ENCODE results near the gene KLC1.

The KLC1 gene

DNA sequence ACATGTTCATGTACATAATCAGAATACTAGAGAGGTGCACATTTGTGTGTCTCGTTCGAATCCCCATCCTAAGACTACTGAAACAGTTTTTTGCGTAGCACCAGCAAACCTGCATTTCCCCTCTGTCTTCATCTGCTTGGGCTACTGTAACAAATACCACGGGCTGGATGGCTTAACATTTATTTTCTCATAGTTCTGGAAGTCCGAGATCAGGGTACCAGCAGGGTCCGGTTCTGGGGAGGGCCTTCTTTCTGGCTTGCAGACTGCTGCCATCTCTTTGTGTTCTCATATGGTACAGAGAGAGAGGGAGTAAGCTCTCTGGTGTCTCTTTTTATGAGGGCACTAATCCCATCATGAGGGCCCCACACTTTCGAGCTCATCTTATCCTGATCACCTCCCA is 30.6 kb downstream of the KLC1 start:
- DNase-seq (ENCODE audit: low spot score) = no peak

DNA sequence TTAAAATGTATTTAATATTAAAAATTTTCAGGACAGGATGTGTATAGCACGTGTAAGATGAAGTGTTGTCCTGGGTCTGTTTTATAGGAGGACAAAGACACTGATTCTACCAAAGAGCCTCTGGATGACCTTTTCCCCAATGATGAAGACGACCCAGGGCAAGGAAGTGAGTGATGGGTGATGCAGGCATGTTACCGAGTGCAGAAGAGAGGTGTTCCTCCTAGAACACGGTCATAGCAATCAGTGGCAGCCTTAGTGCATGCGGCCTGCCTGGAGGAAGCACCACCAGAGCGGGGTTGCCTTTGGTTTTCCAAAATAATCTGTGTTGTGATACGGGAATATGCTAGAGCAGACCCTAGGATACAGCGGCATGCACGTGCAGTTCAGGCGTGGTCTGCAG is 33.0 kb downstream of the KLC1 start:
- no peak for DNase-seq (ENCODE audit: low spot score)

DNA sequence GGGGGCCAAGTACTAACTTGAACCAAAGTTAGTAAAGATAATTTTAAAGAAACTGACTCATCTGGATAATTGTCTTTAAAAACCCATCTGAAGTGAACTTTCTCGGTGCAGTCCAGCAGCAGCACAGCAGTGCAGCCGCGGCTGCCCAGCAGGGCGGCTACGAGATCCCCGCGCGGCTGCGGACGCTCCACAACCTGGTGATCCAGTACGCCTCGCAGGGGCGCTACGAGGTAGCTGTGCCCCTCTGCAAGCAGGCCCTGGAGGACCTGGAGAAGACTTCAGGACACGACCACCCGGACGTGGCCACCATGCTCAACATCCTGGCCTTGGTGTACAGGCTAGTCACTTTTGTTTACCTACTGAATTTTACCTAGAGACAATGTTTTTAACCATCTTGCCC is 33.6 kb downstream of the KLC1 start:
- DNase-seq (ENCODE audit: low spot score) = no peak

DNA sequence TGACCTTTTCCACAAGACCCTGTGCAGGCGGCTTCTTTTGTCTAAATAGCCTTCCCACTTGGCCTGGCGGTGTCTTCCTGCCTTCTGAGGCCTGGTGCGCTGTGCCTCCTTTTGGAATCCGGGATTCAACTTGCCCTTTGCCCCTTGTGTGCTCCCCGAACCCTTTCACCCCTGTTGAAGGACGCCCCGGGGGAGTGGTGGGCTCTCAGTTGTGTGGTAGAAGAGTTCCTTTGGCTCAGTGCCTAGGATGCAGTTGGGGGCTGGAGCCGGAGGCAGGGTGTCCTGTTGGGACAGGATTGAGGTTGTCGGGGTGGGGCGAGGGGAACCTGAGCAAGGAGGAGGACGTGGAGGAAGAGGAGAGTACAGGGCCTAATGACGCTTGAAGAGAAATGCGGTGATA is 34.5 kb downstream of the KLC1 start:
- no peak for DNase-seq (ENCODE audit: low spot score)

DNA sequence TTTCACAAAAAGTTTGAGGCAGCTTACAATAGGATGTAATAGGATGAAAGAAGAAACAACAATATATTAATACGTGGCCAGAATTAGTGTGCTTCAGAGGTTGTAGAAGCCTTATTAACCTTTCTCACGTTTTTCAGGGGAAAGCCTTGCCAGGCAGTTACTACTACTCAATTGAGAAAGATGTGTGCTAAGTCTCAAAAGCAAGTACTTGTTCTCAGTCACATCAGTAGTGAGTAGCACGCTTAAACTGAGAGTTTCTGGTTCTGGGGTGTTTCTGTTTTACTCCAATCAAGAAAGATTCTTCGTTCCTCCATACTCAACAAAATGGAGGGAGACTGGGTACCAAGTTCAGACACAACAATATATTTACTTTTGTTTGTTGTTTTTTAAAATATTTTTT is 38.7 kb downstream of the KLC1 start:
- peak; percentile 6 for DNase-seq (ENCODE audit: low spot score)

DNA sequence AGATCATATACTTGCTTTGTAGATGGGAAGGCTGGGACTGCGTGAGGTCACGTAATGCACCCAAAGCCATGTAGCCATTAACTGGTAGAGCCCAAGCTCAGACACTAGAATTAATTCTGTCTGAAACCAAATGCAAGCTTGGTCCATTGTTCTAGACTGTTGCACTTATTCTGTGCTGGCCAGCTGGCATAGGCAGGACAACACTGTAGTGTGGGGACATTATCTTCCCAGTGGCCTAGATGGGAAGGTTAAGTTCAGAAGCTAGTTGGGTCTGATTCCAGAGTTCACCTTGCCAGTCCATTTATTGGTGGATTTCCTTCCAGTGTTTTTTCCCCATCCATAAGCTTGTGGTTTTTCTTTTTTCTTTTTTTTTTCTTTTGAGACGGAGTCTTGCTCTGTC is 39.1 kb downstream of the KLC1 start:
- DNase-seq (ENCODE audit: low spot score) = no peak

DNA sequence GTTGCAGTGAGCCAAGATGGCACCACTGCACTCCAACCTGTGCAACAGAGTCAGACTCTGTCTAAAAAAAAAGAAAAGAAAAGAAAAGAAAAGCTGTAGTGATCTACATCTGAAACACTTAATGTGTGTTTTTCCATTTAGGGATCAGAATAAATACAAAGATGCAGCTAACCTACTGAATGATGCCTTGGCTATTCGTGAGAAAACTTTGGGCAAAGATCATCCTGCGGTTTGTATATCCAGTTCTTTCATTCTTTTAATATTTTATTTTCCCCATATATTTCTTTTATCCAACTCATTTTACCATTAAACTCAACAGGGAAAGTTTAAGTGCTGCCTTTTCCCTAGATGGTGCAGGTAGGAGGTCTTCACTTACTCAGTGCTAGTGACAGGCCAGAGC is 40.4 kb downstream of the KLC1 start:
- no peak for DNase-seq (ENCODE audit: low spot score)

DNA sequence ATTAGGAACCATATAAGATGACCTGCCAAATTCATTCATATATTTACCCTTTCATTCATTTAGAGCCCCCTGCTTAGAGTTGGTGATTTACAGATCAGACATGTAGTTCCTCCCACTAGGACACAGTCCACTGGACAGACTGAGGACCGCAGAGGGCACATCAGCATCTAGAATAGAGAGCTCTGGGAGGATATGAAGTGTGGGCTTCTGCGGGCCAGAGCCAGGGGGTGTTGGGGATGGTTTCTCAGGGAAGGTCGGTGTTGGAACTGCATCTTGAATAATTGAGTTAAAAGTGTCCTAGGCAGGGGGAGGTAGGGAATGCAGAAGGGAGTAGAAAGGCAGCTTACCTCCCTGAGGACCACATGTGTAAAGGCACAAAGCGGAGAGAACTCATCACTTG is 42.9 kb downstream of the KLC1 start:
- no peak for DNase-seq (ENCODE audit: low spot score)

DNA sequence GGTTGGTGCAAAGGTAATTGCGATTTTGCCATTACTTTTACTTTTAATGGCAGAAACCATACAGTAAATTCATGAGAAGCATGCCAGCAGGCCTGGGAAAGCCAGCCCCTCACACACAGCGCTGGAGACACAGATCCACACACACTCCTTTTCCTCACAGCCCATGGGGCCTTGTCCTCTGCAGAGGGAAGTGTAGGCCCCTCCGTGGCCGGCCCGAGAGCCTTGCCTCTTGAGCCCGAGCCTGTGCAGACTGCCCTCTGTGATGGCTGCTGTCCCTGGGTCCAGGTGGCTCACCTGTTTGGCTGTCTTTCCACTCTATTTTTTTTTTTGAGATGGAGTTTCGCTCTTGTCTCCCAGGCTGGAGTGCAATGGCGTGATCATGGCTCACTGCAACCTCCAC is 46.9 kb downstream of the KLC1 start:
- no peak for DNase-seq (ENCODE audit: low spot score)

DNA sequence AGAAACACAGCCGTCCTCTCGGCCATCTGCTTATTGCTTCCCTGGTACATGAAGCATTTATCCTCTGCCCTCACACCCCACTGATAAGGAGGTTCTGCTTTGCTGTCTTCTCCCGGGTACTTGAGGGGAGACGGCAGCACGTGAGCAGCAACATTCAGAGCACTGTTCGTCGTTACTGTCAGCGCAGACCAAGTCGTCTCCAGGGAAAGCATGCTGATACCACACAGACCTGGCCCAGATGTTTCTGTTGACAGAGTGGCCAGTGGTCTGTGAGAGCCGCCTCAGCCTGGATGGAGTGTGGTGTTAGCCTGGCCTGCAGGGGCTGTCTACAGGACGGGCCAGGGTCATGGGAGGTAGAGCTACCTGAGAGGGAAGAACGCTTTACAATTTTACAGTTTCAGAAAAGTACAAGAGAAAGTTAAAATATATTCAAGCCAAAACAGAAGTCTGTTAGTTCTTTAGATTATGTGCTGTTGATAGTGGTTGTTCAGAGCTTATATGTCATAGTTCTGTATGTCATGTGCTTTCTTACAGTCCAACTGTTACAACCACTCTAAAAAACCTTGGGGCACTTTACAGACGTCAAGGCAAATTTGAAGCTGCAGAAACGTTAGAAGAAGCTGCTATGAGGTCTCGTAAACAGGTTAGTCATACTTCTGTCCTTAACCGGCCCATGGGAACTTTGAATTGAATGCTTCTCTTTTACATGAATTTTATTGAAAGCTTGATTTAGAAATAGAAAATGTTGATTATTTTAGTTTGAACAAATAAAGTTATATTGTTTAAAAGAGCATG is 48.1 kb downstream of the KLC1 start:
- no peak for DNase-seq (ENCODE audit: low spot score)

DNA sequence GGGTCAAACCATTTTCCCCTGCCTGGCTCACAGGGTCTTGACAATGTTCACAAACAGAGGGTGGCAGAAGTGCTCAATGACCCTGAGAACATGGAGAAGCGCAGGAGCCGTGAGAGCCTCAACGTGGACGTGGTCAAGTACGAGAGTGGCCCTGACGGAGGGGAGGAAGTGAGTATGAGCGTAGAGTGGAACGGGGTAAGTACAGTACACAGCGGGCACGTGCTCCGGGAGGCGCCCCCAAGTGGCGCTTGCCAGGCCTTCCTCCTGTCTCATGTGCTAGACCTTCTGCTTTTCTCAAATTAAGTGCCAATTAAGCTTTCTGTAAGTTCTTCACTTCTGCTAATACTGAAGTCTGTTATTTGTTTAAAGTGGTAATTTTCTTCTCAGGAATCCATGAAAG is 50.3 kb downstream of the KLC1 start:
- peak; percentile 22 for DNase-seq (ENCODE audit: low spot score)

DNA sequence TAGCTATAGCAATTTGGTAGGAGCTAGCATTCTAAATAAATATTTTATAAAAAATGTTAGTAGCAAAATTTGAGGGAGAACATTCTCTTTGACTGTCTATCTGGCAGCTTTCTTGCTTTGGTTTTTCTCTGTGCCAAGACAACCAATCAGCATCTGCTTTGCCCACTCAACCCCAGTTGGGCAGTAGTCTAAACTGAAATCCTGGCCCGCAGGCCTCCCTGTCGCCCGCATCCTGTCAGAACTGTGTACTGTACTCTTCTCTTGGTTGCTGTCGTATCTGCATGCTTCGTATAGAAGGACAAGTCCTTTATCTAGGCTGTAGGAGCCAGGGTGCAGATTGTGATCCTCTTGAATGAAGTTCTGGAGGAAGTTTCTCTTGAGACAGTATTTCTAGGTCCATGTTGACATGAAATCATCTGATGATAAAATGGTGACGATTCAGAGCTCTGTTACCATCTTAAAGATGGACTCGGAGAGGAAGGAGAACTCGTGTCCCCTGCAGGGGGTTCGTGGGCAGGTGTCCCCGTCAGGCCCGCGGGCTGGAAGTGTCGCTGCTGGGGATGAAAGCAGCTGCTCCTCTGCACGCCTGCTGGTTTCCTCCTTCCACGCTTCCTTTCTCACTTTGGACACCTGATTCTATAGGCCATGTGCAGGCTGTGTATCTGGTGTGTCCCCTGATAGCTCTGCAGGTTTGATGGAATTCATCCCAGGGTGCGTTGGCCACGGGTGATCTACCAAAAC is 51.6 kb downstream of the KLC1 start:
- no peak for DNase-seq (ENCODE audit: low spot score)

DNA sequence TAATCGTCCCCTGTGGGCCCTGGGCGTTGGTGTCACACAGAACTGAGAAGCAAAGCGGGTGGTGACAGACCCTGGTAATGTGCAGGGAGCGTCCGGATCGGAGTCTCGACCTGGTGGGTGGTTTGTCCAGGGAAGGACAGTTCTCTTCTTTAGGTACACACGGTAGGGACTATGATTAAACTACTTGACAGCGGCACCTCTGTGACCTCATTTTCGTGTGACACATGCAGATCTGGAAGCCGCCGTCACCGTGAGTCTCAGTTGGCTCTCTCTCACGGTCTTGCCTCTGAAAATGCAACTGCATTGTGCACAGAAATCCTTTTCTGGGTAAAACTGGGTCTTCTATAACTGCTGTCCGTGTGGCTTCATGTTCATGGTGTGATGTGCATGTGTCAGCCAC is 54.1 kb downstream of the KLC1 start:
- DNase-seq (ENCODE audit: low spot score) = no peak

DNA sequence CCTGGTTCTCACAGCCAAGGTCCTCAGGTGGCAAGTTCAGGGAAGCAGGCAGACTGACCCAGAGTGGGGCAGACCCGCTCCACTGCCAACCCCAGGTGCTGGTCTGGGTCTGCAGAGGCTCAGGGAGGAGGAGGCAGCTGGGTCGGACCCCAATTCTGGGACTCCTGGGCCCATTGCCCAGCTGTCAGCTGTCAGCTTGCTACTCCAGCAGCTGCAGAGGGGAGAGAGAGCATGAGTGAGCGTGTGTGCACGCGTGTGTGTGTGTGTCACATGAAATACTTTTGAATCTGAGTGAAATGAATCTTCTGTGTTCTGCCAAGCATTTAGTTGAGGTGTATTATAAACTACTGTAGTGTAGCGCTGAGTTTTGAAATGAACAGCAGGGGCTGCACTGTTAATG is 55.5 kb downstream of the KLC1 start:
- DNase-seq (ENCODE audit: low spot score) = no peak

DNA sequence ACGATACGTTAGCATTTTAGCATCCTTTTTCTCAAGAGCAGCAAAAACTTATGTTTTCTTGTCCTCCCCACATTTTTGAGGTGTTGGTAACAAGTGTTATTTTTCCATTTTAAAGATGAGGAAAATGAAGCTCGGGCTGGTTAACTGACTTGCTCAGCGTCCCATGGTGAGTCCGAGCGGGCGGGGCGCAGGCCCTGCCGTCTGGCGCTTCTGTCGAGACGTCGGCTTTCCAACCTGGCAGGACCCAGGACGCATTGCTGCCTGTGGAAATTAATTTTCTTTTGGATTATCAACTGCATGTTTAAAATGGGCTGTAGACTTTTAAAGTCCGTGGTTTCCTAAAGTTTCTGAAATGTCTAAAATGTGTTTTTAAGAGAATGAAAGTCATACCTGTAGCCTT is 55.9 kb downstream of the KLC1 start:
- no peak for DNase-seq (ENCODE audit: low spot score)

DNA sequence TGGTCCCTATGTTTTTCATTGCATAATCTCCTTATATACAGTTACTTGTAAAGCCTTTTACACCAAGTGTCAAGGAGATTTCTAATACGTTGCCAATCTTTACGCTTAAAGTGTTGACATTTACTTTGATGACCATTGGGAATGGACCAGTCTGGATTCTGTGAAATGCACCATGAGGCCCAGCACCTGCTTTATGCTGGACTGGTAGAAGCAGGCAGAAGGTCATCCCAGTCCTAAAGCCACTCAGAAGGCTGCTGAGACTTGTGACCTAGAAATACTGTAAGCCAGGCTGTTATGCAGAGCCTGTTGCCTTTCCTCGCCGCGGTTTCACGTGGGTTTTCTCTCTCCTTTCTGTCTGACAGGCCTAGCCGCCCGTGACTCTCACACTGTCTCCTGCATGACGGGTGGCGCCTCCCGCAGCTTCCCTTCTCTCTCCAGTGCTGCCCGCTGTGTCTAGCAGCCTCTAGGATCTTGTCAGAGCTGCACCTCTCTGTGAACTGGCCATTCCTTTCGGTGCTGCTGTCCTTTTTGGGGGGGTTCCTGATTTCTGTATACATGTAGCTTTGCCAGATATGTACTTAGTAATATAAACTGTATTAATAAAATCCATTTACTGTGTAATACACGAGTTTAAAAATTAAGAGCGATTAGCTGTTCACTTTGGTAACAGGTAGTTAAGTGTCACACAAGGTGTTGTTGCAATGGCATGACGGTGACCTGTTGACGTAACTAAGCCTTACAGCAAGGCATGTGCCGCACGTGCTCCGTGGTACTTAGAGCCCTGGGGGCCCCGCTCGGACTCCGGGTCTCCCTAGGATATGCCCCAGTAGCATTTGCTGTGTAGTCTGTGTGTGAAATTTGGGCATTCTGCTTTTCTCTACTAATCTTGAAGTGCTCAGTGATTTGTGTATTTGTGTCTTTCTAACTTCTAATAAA is 56.5 kb downstream of the KLC1 start:
- no peak for DNase-seq (ENCODE audit: low spot score)

DNA sequence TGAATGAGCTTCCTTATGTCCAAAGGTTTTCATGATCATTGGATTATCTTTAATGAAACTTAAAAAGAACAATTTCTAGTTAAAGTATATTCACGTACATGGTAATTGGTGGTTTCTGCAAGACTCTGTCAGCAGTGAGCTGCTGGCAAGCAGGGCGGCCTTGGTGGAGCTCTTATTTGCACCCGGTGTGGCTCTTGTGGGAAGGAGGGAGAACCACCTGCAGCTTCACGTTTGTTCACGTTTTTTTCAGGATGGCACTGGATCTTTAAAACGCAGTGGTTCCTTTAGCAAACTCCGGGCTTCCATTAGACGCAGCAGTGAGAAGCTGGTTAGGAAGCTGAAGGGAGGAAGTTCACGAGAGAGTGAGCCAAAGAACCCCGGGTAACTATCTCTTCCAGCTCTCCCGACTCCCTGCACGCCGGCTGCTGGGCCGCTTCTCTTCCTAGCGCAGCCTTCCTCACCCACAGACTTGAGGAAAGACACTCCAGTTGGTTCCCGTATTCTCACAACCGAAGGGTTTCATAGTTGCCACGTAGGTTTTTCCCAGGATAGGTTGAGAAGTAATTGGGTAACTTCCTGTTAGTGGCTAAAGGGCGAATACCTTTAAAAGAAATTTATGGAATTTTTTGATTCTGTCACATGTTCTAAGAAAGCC is 57.9 kb downstream of the KLC1 start:
- no peak for DNase-seq (ENCODE audit: low spot score)

DNA sequence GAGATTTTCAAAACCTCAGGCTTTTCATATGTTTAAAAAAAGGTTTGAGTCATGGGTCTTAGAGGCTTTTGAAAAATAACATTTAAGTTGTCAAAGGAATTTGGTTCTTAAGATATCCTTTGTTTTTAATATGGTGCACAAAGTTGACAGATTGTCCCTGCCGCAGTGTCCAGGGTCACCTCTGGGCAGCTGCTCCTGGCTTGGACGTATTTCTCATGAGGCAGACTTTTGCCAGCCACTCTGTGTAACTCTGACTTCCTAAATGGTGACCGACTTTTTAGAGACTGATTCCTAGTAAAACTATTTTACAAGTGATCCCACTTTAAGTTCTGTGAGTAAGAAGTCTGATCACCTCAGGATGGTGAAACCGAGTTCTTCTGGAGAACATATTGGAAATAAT is 58.7 kb downstream of the KLC1 start:
- no peak for DNase-seq (ENCODE audit: low spot score)

DNA sequence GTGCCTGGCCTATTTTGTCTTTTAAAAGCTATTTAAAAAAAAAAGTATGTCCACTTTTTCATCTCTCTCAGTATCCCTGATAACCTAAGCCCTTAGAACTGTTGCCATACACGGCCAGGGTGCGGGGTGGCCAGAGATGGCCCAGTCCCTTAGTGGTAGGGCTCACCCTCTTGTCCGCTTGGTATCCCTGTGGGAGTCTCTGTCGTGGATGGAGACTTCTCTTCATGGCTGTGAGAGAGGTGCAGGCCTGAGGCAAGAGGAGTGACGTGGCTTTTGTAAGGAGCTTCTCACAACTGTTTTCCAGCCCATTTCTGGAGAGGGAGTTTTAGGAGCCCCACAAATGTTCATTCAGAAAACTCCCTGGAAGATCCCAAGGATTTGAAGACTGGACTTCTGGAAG is 59.4 kb downstream of the KLC1 start:
- no peak for DNase-seq (ENCODE audit: low spot score)

DNA sequence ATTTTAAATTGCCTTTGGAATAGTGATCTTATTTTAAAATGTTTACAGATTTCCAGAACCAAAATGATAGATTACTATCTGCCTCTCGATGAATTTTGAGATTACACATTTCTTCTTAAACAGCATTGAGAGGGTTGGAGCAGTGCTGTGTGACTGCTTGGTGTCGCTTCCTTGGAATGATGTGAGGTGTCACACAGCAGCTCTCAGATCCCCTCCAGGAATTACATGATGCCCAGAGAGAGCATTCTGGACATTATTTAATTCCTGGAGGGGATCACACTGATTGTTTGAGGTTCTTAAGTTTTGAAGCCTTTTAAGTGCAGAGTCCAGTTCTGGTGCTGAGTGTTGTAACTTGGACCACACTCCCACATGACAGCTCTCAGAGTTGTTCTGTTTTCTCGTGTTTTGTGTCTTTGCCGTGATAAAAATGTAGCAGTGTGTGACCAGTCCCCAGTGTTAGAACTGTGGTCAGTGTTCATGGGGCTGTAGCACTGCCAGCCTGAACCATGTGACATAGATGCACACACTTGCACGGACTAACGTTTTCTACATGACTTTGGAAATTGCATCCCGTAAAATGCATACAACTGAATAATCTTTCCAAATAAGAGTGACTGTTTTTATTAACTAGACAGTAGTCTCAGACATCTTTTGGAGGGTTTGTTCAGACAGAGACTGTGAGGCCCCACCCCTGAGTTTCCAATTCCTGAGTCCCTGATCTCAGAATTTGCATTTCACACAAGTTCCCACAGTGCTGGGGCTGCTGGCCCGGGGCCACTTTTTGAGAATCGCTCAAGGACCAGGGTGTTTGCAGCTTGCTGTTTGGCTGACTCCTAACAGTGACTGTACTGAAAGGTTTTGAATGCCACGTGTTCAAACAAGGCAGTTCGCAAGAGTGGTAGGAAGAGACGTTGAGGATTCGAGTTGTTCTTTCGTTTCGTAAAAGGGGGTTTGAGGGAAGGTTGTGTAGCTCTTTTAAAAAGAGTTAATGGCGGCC is 60.2 kb downstream of the KLC1 start:
- no peak for DNase-seq (ENCODE audit: low spot score)

DNA sequence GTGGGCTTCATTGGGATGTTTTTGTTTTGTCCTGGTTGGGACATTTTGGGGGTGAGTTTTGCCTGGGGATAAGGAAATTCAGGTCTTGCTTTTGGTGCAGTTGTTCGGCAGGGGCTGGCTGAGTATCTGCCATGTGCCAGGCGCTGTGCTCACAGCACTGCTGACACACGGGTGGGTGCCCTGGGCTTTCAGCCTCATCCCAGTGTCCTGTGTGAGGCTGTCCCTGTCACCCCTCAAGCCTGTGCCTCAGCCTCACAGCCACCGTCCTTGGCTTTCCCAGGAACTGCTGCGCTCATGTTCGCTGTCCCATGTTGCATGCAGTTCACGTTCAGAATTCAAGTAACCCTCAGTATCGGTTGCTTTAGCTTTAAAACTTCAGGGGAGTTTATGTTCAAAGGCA is 61.3 kb downstream of the KLC1 start:
- DNase-seq (ENCODE audit: low spot score) = no peak

All from activated CD4-positive, alpha-beta T cell treated with anti-CD3 and anti-CD28 coated beads, Interleukin-2, Interleukin-4, amounts not matched to agents 100 ng/mL and 50 ng/mL, durations not matched to agents 16 hours and 8 hours (primary cell).